SIG-M5 treated with dmso at 0.1 percent for 504 hours (cell line): Measurements from ENCODE around the gene ZBTB42.

Source experiments
- DNase-seq: peaks from one replicate; lab custom pipeline; 2025; ENCODE audit not compliant: unreplicated experiment; lab: John Stamatoyannopoulos, UW

ZBTB42 gene

GRCh38 chr14:104769324-104770071 is 31.4 kb upstream of the ZBTB42 start:
- DNase-seq = no peak

- DNase-seq = no peak
These were observed 30.8 kb upstream of the ZBTB42 start for GRCh38 chr14:104770072-104770579.

GRCh38 chr14:104770851-104771272 is 30.0 kb upstream of the ZBTB42 start:
- DNase-seq = no peak

- DNase-seq = no peak
These were observed 29.5 kb upstream of the ZBTB42 start for GRCh38 chr14:104771374-104771773.

GRCh38 chr14:104771918-104772706 is 28.8 kb upstream of the ZBTB42 start:
- DNase-seq = no peak

GRCh38 chr14:104772707-104773504 is 28.0 kb upstream of the ZBTB42 start:
- no peak for DNase-seq

GRCh38 chr14:104773505-104774452 is 27.1 kb upstream of the ZBTB42 start:
- no peak for DNase-seq

GRCh38 chr14:104774453-104775072 is 26.3 kb upstream of the ZBTB42 start:
- peak; percentile 53 for DNase-seq

GRCh38 chr14:104775073-104775489 is 25.8 kb upstream of the ZBTB42 start:
- DNase-seq = no peak

- no peak for DNase-seq
These were observed 24.4 kb upstream of the ZBTB42 start for GRCh38 chr14:104776481-104776880.

- DNase-seq = no peak
These were observed 23.7 kb upstream of the ZBTB42 start for GRCh38 chr14:104776961-104777807.

GRCh38 chr14:104777808-104778249 is 23.1 kb upstream of the ZBTB42 start:
- no peak for DNase-seq

GRCh38 chr14:104778694-104779331 is 22.1 kb upstream of the ZBTB42 start:
- no peak for DNase-seq

GRCh38 chr14:104779776-104780512 is 21.0 kb upstream of the ZBTB42 start:
- DNase-seq = no peak

GRCh38 chr14:104780513-104781030 is 20.3 kb upstream of the ZBTB42 start:
- DNase-seq = no peak

- no peak for DNase-seq
These were observed 19.4 kb upstream of the ZBTB42 start for GRCh38 chr14:104781271-104782077.
